Parathyroid adenoma (tissue), 2 donors: Measurements from ENCODE around the gene S100A1.

Source experiments
- H2AFZ ChIP-seq: fragments of 300-600 bp; sonication (generic); one replicate; pipeline ENCODE4 v1.7.0; 2017; ENCODE audit warnings: antibody characterized with exemption, mild to moderate bottlenecking
- H3K27ac ChIP-seq: fragments of 300-600 bp; sonication (generic); one replicate; pipeline ENCODE4 v1.7.0; 2017
- H3K27me3 ChIP-seq: fragments of 300-600 bp; sonication (generic); one replicate; pipeline ENCODE4 v1.7.0; 2017; ENCODE audit warnings: low read length; ENCODE audit not compliant: control insufficient read depth, insufficient read depth
- H3K36me3 ChIP-seq: fragments of 300-600 bp; sonication (generic); one replicate; pipeline ENCODE4 v1.7.0; 2017; ENCODE audit warnings: low read length; ENCODE audit not compliant: control insufficient read depth, insufficient read depth
- H3K4me1 ChIP-seq: fragments of 300-600 bp; sonication (generic); one replicate; pipeline ENCODE4 v1.7.0; 2017; ENCODE audit warnings: control low read depth
- H3K4me2 ChIP-seq: fragments of 300-600 bp; sonication (generic); one replicate; pipeline ENCODE4 v1.7.0; 2017; ENCODE audit warnings: low read length
- H3K4me3 ChIP-seq: fragments of 300-600 bp; sonication (generic); one replicate; pipeline ENCODE4 v1.7.0; 2017; ENCODE audit warnings: low read depth, low read length
- H3K79me2 ChIP-seq: fragments of 300-600 bp; sonication (generic); one replicate; pipeline ENCODE4 v1.7.0; 2017; ENCODE audit warnings: control low read depth
- H3K9ac ChIP-seq: fragments of 300-600 bp; sonication (generic); one replicate; pipeline ENCODE4 v1.7.0; 2017; ENCODE audit warnings: mild to moderate bottlenecking
- H3K9me3 ChIP-seq: fragments of 300-600 bp; sonication (generic); one replicate; pipeline ENCODE4 v1.7.0; 2017; ENCODE audit warnings: low read length; ENCODE audit not compliant: control insufficient read depth
- CTCF ChIP-seq: fragments of 300-600 bp; sonication (generic); IDR thresholded peaks from one replicate; pipeline ENCODE4 v1.7.0; 2017; ENCODE audit warnings: antibody characterized with exemption, mild to moderate bottlenecking
- donor health status: primary hyperparathyroidism.

S100A1 gene

GRCh38 chr1:153608742-153609584 is 19.3 kb upstream of the S100A1 start:
- peaks cover 25% of the 10 kb centered on the region for H3K4me1 ChIP-seq
- no peaks in the 10 kb centered on the region for H3K27me3 ChIP-seq
- H3K4me2 ChIP-seq = peak overlapping the region; percentile 56
- TF ChIP-seq CTCF = no peak
- H2AFZ ChIP-seq = peak overlapping the region; percentile 53
- H3K27ac ChIP-seq = peak overlapping the region; percentile 79
- no peaks in the 10 kb centered on the region for H3K9me3 ChIP-seq
- H3K9ac ChIP-seq = no peak overlapping the region
- no peaks in the 10 kb centered on the region for H3K36me3 ChIP-seq
- peak overlapping the region; percentile 40 for H3K4me3 ChIP-seq
- peaks cover 5% of the 10 kb centered on the region for H3K79me2 ChIP-seq

GRCh38 chr1:153609585-153609907 is 18.7 kb upstream of the S100A1 start:
- H2AFZ ChIP-seq = peak overlapping the region; percentile 53
- TF ChIP-seq CTCF = no peak
- H3K4me1 ChIP-seq = peaks cover 25% of the 10 kb centered on the region
- peak overlapping the region; percentile 56 for H3K4me2 ChIP-seq
- no peaks in the 10 kb centered on the region for H3K27me3 ChIP-seq
- no peak overlapping the region for H3K9ac ChIP-seq
- peak overlapping the region; percentile 40 for H3K4me3 ChIP-seq
- H3K9me3 ChIP-seq = no peaks in the 10 kb centered on the region
- no peaks in the 10 kb centered on the region for H3K36me3 ChIP-seq
- H3K79me2 ChIP-seq = peaks cover 5% of the 10 kb centered on the region
- peak overlapping the region; percentile 79 for H3K27ac ChIP-seq

DNA sequence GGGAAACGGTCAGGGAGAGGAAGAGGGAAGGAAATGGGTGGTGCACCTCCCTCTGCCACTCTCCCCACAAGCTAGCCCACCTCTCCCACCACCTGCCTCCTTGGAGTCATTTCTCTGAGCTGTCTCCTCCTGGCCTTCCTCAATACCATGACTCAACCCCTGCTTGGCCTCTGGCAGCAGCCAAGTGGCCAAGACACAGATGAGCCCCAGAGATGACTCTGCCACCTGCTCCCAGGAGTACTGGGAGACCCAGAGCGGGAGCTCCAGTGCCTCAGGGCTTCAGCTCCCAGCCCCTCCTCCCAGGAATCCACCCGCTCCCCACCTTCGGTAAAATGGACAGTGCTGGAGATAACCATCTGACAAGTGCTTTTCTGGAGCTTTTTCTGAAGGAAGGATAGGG is 17.9 kb upstream of the S100A1 start:
- Histone ChIP-seq H3K9ac (no peak overlapping the region), H3K27ac (peak overlapping the region; percentile 79), H3K4me3 (no peak overlapping the region), H3K4me2 (peak overlapping the region; percentile 37), H3K79me2 (peaks cover 5% of the 10 kb centered on the region), H3K36me3 (no peaks in the 10 kb centered on the region), H3K27me3 (no peaks in the 10 kb centered on the region), H3K4me1 (peaks cover 25% of the 10 kb centered on the region), H3K9me3 (no peaks in the 10 kb centered on the region), H2AFZ (no peak overlapping the region)
- TF ChIP-seq CTCF = no peak

DNA sequence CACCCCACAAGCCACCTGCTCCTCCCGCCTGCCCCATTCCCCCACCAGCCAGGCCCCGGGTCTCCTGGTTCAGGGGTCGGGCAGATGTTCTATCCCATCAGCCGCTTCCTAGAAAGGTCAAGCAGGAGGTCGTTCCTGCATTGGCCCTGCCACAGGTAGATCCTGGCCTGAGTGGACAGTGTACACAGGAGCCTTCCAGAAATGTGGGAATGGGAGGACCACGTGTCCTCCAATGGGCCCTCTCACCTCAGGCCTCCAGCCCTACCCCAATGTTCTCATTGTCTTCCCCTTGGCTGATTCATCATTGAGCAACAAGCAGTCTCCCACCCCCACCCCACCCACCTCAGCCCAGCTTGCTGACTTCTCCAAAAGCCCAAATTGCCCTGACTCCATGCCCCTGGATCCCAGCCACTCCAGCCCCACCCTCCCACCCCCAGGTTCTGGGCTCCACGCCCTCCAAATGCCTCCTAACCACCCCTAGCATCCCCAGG is 17.4 kb upstream of the S100A1 start:
- peak overlapping the region; percentile 79 for H3K27ac ChIP-seq
- no peaks in the 10 kb centered on the region for H3K36me3 ChIP-seq
- H3K27me3 ChIP-seq = no peaks in the 10 kb centered on the region
- H3K4me3 ChIP-seq = no peak overlapping the region
- H3K4me2 ChIP-seq = peak overlapping the region; percentile 37
- H3K79me2 ChIP-seq = peaks cover 5% of the 10 kb centered on the region
- H3K9me3 ChIP-seq = no peaks in the 10 kb centered on the region
- H3K9ac ChIP-seq = no peak overlapping the region
- TF ChIP-seq CTCF = no peak
- H2AFZ ChIP-seq = no peak overlapping the region
- peaks cover 25% of the 10 kb centered on the region for H3K4me1 ChIP-seq

- Histone ChIP-seq H3K4me1 (peaks cover 25% of the 10 kb centered on the region), H3K4me2 (peak overlapping the region; percentile 92), H3K4me3 (peak overlapping the region; percentile 79), H3K36me3 (no peaks in the 10 kb centered on the region), H3K27ac (peak overlapping the region; percentile 83), H3K9me3 (no peaks in the 10 kb centered on the region), H3K79me2 (peaks cover 5% of the 10 kb centered on the region), H3K9ac (no peak overlapping the region), H2AFZ (no peak overlapping the region), H3K27me3 (no peaks in the 10 kb centered on the region)
- TF ChIP-seq CTCF = no peak
These were observed 16.9 kb upstream of the S100A1 start for GRCh38 chr1:153611356-153611755.
